HEK293 (cell line): ENCODE results near the gene CDH23.

ENCODE experiments used
- CTCF ChIA-PET: fragments of 350-600 bp; formaldehyde crosslinking; extraction: SDS; loops from one replicate; lab custom pipeline; 2021; ENCODE audit warnings: antibody characterized with exemption; lab: Yijun Ruan, JAX
- POLR2A ChIA-PET: fragments of 300-600 bp; formaldehyde crosslinking; extraction: SDS; loops from one replicate; lab custom pipeline; 2020; ENCODE audit warnings: antibody characterized with exemption, inconsistent platforms; lab: Yijun Ruan, JAX
- H3K27ac ChIP-seq: fragments of 200-500 bp; sonication (Bioruptor generic); 2 replicates; pipeline ENCODE4 v1.5.1; 2014; ENCODE audit warnings: low read depth, low read length, control low read depth, inconsistent platforms; ENCODE audit errors: extremely low read depth
- H3K36me3 ChIP-seq, 2 experiments: fragments of 200-500 bp in 1 of 2; sonication (Bioruptor generic) in 1 of 2; 1 replicate in 1 of 2; 2 replicates in 1 of 2; pipeline ENCODE4 v1.5.1; 2014 to 2017; ENCODE audit warnings: inconsistent platforms in 2 of 2, low read length in 2 of 2; ENCODE audit not compliant: control insufficient read depth in 2 of 2, insufficient read depth in 1 of 2
- H3K4me1 ChIP-seq: fragments of 200-500 bp; sonication (Bioruptor generic); 2 replicates; pipeline ENCODE4 v1.5.1; 2014; ENCODE audit warnings: mild to moderate bottlenecking, low read length, inconsistent platforms; ENCODE audit not compliant: control insufficient read depth, insufficient read depth
- H3K4me3 ChIP-seq: 2 replicates; pipeline ENCODE4 v1.5.1; 2011; ENCODE audit warnings: low read depth, mild to moderate bottlenecking, control low read depth, low read length, moderate library complexity
- H3K9me3 ChIP-seq: fragments of 200-500 bp; sonication (Bioruptor generic); 2 replicates; pipeline ENCODE4 v1.5.1; 2014; ENCODE audit warnings: low read depth, low read length, inconsistent platforms; ENCODE audit not compliant: control insufficient read depth, insufficient read depth
- GLI4 ChIP-seq: fragments of 450-650 bp; formaldehyde crosslinking; IDR thresholded peaks from 2 replicates; pipeline ENCODE4 v1.5.1; 2016; ENCODE audit warnings: missing biosample characterization, missing genetic modification characterization
- GLIS2 ChIP-seq: fragments of 450-650 bp; formaldehyde crosslinking; IDR thresholded peaks from 2 replicates; pipeline ENCODE4 v1.5.1; 2016; ENCODE audit warnings: missing biosample characterization, missing genetic modification characterization
- PRDM4 ChIP-seq: fragments of 450-650 bp; formaldehyde crosslinking; IDR thresholded peaks from 2 replicates; pipeline ENCODE4 v1.5.1; 2017; ENCODE audit warnings: missing biosample characterization, missing genetic modification characterization
- RBAK ChIP-seq: fragments of 450-650 bp; formaldehyde crosslinking; IDR thresholded peaks from 2 replicates; pipeline ENCODE4 v1.5.1; 2016; ENCODE audit warnings: missing biosample characterization, missing genetic modification characterization
- ZIC2 ChIP-seq: fragments of 450-650 bp; formaldehyde crosslinking; IDR thresholded peaks from 2 replicates; pipeline ENCODE4 v1.5.1; 2016; ENCODE audit warnings: missing biosample characterization, missing genetic modification characterization
- ZNF140 ChIP-seq: fragments of 450-650 bp; formaldehyde crosslinking; IDR thresholded peaks from 2 replicates; pipeline ENCODE4 v1.5.1; 2016; ENCODE audit warnings: missing biosample characterization, missing genetic modification characterization
- ZNF266 ChIP-seq: fragments of 450-650 bp; formaldehyde crosslinking; IDR thresholded peaks from 2 replicates; pipeline ENCODE4 v1.5.1; 2016; ENCODE audit warnings: missing biosample characterization, missing genetic modification characterization, low read depth
- ZNF274 ChIP-seq, 2 experiments: fragments of 200-500 bp in 1 of 2; fragments of 450-650 bp in 1 of 2; sonication (Bioruptor generic) in 1 of 2; formaldehyde crosslinking in 1 of 2; IDR thresholded peaks; 2 replicates each; pipeline versions ENCODE4 v1.5.1 to v1.6.1; 2014 to 2016; ENCODE audit warnings: borderline replicate concordance in 1 of 2, inconsistent platforms in 1 of 2, low read length in 1 of 2, missing biosample characterization in 1 of 2, missing genetic modification characterization in 1 of 2
- ZNF311 ChIP-seq: fragments of 450-650 bp; formaldehyde crosslinking; IDR thresholded peaks from 2 replicates; pipeline ENCODE4 v1.5.1; 2017; ENCODE audit warnings: missing biosample characterization, missing genetic modification characterization, borderline replicate concordance
- ZNF391 ChIP-seq: fragments of 450-650 bp; formaldehyde crosslinking; IDR thresholded peaks from 2 replicates; pipeline ENCODE4 v1.5.1; 2016; ENCODE audit warnings: low read depth, missing biosample characterization, missing genetic modification characterization, borderline replicate concordance
- ZNF571 ChIP-seq: fragments of 450-650 bp; formaldehyde crosslinking; IDR thresholded peaks from 2 replicates; pipeline ENCODE4 v1.5.0; 2017; ENCODE audit warnings: missing biosample characterization, missing genetic modification characterization
- ZNF623 ChIP-seq: fragments of 450-650 bp; formaldehyde crosslinking; IDR thresholded peaks from 2 replicates; pipeline ENCODE4 v1.5.1; 2016; ENCODE audit warnings: missing biosample characterization, missing genetic modification characterization
- ZNF624 ChIP-seq: fragments of 450-650 bp; formaldehyde crosslinking; IDR thresholded peaks from 2 replicates; pipeline ENCODE4 v1.5.1; 2017; ENCODE audit warnings: missing biosample characterization, missing genetic modification characterization
- ZNF629 ChIP-seq: fragments of 450-650 bp; formaldehyde crosslinking; IDR thresholded peaks from 2 replicates; pipeline ENCODE4 v1.5.1; 2017; ENCODE audit warnings: missing biosample characterization, missing genetic modification characterization
- TF ChIP-seq, protein P1 (sequence below): fragments of 450-650 bp; formaldehyde crosslinking; IDR thresholded peaks from 2 replicates; pipeline ENCODE4 v1.5.1; 2016; ENCODE audit warnings: missing biosample characterization, missing genetic modification characterization
- TF ChIP-seq, protein P2 (sequence below): fragments of 450-650 bp; formaldehyde crosslinking; IDR thresholded peaks from 2 replicates; pipeline ENCODE4 v1.5.1; 2016; ENCODE audit warnings: missing biosample characterization, missing genetic modification characterization
- TF ChIP-seq, protein P3 (sequence below): fragments of 450-650 bp; IDR thresholded peaks from 2 replicates; pipeline ENCODE4 v1.5.1; 2018; ENCODE audit warnings: missing biosample characterization, mild to moderate bottlenecking, missing genetic modification characterization

Gene CDH23

DNA sequence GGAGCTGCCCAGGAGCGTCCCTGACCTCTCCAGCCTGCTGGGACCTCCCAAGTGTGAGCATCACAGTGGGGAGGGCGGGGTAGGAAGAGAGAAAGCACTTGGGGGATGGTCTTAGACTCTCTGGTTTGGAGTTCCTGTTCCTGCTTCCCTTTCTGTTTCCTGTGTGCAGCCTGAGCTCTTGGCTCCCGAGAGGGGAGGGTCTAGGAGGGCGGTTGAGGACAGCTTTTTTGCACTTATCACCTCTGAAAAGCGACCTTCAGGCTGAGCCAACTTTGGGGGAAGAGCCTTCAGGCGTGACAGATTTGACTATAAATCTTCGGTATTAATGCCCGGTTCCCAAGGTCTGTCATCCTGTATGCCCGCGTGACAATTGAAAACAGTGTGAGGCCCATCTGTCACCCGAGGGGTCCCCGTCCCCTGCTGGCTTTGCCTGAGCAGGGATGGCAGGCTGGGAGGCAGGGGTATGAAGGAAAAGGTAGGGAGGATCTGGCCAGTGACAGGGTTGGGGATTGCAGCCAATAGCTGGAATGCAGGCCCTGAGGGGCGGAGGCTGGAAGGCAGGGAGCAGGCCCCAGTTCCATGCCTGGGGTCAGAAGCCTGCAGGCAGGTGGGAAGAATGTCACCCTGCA, 78.6 kb downstream of the CDH23 start:
- no peak overlapping the region for H3K27ac ChIP-seq
- no peaks in the 10 kb centered on the region for H3K9me3 ChIP-seq
- POLR2A ChIA-PET, result no interaction called here
- CTCF ChIA-PET, result interaction anchor here (1.0 kb wide), 1 partner anchor 91 kb away, joined by 3 read pairs; no protein-coding TSS in a partner anchor
- TF ChIP-seq ZIC2 (tag by site-specific recombination) (peak; percentile 90), GLIS2 (tag by site-specific recombination) (0 out of 2 replicates have a peak, but pooled peaks have one; percentile 12), ZNF274 (IDR thresholded peaks at IDR 0.05; ENCODE audit: low read length) (no peak), ZNF274 (tag by site-specific recombination; IDR thresholded peaks at IDR 0.05; ENCODE audit: borderline replicate concordance) (no peak)
- TF ChIP-seq, protein P1, sequence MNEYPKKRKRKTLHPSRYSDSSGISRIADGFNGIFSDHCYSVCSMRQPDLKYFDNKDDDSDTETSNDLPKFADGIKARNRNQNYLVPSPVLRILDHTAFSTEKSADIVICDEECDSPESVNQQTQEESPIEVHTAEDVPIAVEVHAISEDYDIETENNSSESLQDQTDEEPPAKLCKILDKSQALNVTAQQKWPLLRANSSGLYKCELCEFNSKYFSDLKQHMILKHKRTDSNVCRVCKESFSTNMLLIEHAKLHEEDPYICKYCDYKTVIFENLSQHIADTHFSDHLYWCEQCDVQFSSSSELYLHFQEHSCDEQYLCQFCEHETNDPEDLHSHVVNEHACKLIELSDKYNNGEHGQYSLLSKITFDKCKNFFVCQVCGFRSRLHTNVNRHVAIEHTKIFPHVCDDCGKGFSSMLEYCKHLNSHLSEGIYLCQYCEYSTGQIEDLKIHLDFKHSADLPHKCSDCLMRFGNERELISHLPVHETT (tag by site-specific recombination), result no peak
- H3K36me3 ChIP-seq, result no peaks in the 10 kb centered on the region
- H3K4me1 ChIP-seq, result no peaks in the 10 kb centered on the region
- H3K4me3 ChIP-seq, result no peak overlapping the region

DNA sequence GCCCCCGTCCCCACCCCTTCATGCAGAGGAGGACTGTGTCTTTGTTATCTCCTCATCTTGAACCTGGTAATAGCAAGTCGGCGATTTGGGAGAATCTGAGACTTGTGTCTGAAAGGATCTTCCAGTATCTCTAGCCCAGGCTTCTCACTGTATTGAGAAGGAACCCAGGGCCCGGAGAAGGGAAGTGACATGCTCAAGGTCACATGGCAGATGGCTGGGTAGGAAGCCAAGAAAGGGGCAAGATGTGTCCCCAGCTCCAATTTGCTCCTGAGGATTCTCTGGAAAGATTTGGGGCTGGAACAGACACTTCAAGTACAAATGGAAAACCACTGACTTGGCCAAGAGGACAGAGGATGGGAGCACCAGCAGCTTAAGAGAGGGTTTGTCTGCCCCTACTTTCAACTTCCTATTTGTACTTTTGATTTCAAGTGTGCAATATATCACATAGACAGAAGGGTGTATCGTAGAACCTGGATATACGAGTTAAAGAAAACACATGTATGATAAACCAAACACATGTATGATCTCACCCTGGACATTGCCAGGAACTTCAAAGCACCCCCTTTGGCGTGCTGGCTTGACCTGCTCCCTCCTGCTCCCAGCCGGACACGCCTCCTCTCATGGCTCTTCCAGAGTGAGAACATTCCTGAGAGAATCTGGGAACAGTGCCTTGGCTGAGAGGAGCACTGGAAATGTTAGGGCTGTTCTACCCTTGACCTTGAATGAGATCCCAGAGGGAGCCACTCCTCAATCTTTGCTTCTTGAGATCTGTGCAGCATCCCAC, 79.7 kb downstream of the CDH23 start:
- Histone ChIP-seq H3K4me3 (no peak overlapping the region), H3K36me3 (no peaks in the 10 kb centered on the region), H3K9me3 (no peaks in the 10 kb centered on the region), H3K27ac (no peak overlapping the region), H3K4me1 (no peaks in the 10 kb centered on the region)
- ChIA-PET CTCF (interaction anchor here (0.6 to 1.0 kb wide), 2 partner anchors 73 to 92 kb away, joined by 3 read pairs; no protein-coding TSS in a partner anchor), POLR2A (no interaction called here)
- TF ChIP-seq ZNF311 (tag by site-specific recombination), result no peak
- TF ChIP-seq ZNF266 (tag by site-specific recombination), result no peak

GRCh38 chr10:71478173-71478572, 81.5 kb downstream of the CDH23 start:
- Histone ChIP-seq H3K4me1 (no peaks in the 10 kb centered on the region), H3K27ac (no peak overlapping the region), H3K4me3 (no peak overlapping the region), H3K36me3 (no peaks in the 10 kb centered on the region), H3K9me3 (no peaks in the 10 kb centered on the region)
- POLR2A ChIA-PET, result no interaction called here
- no peak for TF ChIP-seq ZNF391 (tag by site-specific recombination)
- peak; percentile 92 for TF ChIP-seq ZNF623 (tag by site-specific recombination)
- CTCF ChIA-PET, result interaction anchor here (0.6 to 1.0 kb wide), 4 partner anchors 8 to 552 kb away, joined by 3 to 4 read pairs (median 3); no protein-coding TSS in a partner anchor

DNA sequence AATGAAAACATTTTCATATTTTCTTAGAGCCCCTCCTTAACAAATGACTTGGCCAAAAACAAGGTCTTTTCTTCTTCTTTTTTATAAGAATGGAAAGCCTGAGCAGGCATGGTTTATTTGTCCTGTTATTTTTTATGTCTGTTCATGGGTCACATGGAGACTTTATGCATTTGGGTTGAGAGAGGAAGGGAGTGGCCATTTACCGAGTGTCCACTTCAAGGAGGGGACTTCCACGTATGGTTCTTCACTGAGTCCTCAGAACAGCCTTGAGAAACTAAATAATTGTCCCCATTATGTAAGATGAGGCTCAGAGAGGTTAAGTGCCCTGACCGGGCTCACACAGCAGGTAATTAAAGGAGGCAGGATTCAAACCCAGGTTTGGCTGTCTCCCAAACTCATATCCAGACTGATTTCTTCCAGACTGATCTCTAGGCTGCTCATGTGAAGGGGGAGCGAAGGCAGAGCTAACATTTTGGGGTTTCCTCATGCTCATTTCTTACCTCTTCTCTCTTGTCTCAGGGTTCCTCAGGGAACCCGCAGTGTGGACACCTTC, 82.2 kb downstream of the CDH23 start:
- H3K9me3 ChIP-seq, result no peaks in the 10 kb centered on the region
- no peak overlapping the region for H3K27ac ChIP-seq
- CTCF ChIA-PET, result no interaction called here
- no peaks in the 10 kb centered on the region for H3K4me1 ChIP-seq
- POLR2A ChIA-PET, result no interaction called here
- H3K4me3 ChIP-seq, result no peak overlapping the region
- no peaks in the 10 kb centered on the region for H3K36me3 ChIP-seq
- TF ChIP-seq ZNF624 (no peak), PRDM4 (tag by site-specific recombination) (no peak), ZNF140 (no peak), RBAK (tag by site-specific recombination) (no peak), ZNF629 (tag by site-specific recombination) (no peak), GLI4 (tag by site-specific recombination) (no peak), ZNF571 (tag by site-specific recombination) (no peak)
- TF ChIP-seq, protein P2, sequence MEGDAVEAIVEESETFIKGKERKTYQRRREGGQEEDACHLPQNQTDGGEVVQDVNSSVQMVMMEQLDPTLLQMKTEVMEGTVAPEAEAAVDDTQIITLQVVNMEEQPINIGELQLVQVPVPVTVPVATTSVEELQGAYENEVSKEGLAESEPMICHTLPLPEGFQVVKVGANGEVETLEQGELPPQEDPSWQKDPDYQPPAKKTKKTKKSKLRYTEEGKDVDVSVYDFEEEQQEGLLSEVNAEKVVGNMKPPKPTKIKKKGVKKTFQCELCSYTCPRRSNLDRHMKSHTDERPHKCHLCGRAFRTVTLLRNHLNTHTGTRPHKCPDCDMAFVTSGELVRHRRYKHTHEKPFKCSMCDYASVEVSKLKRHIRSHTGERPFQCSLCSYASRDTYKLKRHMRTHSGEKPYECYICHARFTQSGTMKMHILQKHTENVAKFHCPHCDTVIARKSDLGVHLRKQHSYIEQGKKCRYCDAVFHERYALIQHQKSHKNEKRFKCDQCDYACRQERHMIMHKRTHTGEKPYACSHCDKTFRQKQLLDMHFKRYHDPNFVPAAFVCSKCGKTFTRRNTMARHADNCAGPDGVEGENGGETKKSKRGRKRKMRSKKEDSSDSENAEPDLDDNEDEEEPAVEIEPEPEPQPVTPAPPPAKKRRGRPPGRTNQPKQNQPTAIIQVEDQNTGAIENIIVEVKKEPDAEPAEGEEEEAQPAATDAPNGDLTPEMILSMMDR (tag by site-specific recombination), result no peak
- TF ChIP-seq, protein P3, sequence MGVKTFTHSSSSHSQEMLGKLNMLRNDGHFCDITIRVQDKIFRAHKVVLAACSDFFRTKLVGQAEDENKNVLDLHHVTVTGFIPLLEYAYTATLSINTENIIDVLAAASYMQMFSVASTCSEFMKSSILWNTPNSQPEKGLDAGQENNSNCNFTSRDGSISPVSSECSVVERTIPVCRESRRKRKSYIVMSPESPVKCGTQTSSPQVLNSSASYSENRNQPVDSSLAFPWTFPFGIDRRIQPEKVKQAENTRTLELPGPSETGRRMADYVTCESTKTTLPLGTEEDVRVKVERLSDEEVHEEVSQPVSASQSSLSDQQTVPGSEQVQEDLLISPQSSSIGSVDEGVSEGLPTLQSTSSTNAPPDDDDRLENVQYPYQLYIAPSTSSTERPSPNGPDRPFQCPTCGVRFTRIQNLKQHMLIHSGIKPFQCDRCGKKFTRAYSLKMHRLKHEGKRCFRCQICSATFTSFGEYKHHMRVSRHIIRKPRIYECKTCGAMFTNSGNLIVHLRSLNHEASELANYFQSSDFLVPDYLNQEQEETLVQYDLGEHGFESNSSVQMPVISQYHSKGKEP (tag by site-specific recombination), result no peak
